GM18861 (cell line): ENCODE results near the gene OR2V2.
"Not testable (repeated sequence)": the region's sequence is repeated elsewhere in the genome, so short reads cannot be mapped to it uniquely, and the experiment has no call there.

Experiments used
- ATAC-seq: cut with Tn5 transposase; IDR thresholded peaks from one replicate; pipeline ENCODE4 v1.9.1; 2021; ENCODE audit not compliant: unreplicated experiment

Gene OR2V2

GRCh38 chr5:181114844-181115778 lies 32.3 kb upstream of the OR2V2 start:
- ATAC-seq: no peak

GRCh38 chr5:181118369-181118768 lies 29.0 kb upstream of the OR2V2 start:
- ATAC-seq: no peak

- ATAC-seq: no peak
These were observed 28.3 kb upstream of the OR2V2 start for GRCh38 chr5:181119105-181119504.

GRCh38 chr5:181120306-181120705 lies 27.1 kb upstream of the OR2V2 start:
- no peak for ATAC-seq

GRCh38 chr5:181120761-181121160 lies 26.6 kb upstream of the OR2V2 start:
- no peak for ATAC-seq

- no peak for ATAC-seq
These were observed 25.5 kb upstream of the OR2V2 start for GRCh38 chr5:181121675-181122561.

GRCh38 chr5:181124526-181124925 lies 22.9 kb upstream of the OR2V2 start:
- ATAC-seq: no peak

- ATAC-seq: no peak
These were observed 20.5 kb upstream of the OR2V2 start for GRCh38 chr5:181126841-181127240.

GRCh38 chr5:181127456-181127855 lies 19.9 kb upstream of the OR2V2 start:
- ATAC-seq: no peak

- no peak for ATAC-seq
These were observed 19.3 kb upstream of the OR2V2 start for GRCh38 chr5:181127907-181128626.

GRCh38 chr5:181129601-181130000 lies 17.8 kb upstream of the OR2V2 start:
- no peak for ATAC-seq

- ATAC-seq: not testable (repeated sequence)
These were observed 17.3 kb upstream of the OR2V2 start for GRCh38 chr5:181130081-181130480.

GRCh38 chr5:181130832-181131496 lies 16.4 kb upstream of the OR2V2 start, which contains the start of gene OR2V1:
OR2V1 (minus strand) TSS chr5:181131169; CDS start chr5:181125304, 5,865 bp downstream.
- ATAC-seq: no peak

GRCh38 chr5:181131514-181131913 lies 15.9 kb upstream of the OR2V2 start:
- ATAC-seq: no peak

GRCh38 chr5:181133083-181133482 lies 14.3 kb upstream of the OR2V2 start:
- no peak for ATAC-seq

GRCh38 chr5:181133610-181134231 lies 13.7 kb upstream of the OR2V2 start:
- no peak for ATAC-seq

- no peak for ATAC-seq
These were observed 13.1 kb upstream of the OR2V2 start for GRCh38 chr5:181134259-181134658.

GRCh38 chr5:181136361-181136955 lies 10.9 kb upstream of the OR2V2 start:
- ATAC-seq: no peak

GRCh38 chr5:181138258-181138657 lies 9.1 kb upstream of the OR2V2 start:
- ATAC-seq: no peak

- ATAC-seq: no peak
These were observed 6.6 kb upstream of the OR2V2 start for GRCh38 chr5:181140766-181141165.
